HG03196 (cell line): Measurements from ENCODE around the gene SRGAP2C.
"Not testable (repeated sequence)": the region's sequence is repeated elsewhere in the genome, so short reads cannot be mapped to it uniquely, and the experiment has no call there.

Experiments used
- ATAC-seq: cut with Tn5 transposase; IDR thresholded peaks from one replicate; pipeline ENCODE4 v1.9.1; 2021; ENCODE audit not compliant: unreplicated experiment

The SRGAP2C gene

DNA sequence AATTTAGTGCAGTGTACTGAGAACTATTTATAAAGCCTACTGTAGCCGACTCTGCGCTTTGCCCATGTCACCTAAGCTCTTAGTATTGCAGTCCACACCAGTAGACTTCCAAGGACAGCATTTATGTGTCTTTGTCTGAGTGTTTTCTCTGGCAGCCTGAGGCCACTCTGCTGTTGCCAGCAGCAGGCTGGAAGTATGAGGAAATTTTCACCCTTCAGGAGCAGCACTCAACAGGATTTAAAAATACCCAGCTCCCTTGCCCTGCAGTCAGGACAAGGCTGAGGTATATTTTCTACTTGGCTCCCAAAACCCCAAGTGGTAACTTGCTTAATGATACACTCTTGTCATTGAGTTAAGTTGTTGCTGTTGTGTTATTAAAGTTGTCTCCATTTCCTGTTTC, 230.1 kb downstream of the SRGAP2C start:
- no peak for ATAC-seq

DNA sequence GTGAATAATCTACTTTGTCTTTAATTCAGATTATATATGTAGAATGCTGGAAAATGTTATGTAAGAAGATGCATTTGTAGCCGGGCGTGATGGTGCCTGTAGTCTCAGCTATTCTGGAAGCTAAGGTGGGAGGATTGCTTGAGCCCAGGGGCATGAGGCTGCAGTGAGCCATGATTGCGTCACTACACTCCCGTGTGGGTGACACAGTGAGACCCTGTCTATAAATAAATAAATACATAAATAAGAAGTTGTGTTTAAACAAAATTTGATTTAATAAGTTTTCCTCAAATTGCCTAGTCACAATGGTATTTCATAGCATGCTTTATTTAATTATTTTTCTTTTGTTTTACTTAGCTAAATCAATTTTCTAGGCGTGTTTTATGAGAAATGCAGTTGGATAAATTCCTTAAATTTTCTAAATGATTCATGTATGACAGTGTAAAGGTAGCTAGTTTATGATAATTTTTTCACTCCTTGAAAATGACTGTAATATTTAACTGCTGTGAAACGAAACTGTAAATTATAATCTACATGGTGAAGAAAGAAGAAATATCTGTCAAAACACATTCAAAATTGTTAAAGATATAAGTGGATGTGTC, 232.6 kb downstream of the SRGAP2C start:
- ATAC-seq, result no peak

DNA sequence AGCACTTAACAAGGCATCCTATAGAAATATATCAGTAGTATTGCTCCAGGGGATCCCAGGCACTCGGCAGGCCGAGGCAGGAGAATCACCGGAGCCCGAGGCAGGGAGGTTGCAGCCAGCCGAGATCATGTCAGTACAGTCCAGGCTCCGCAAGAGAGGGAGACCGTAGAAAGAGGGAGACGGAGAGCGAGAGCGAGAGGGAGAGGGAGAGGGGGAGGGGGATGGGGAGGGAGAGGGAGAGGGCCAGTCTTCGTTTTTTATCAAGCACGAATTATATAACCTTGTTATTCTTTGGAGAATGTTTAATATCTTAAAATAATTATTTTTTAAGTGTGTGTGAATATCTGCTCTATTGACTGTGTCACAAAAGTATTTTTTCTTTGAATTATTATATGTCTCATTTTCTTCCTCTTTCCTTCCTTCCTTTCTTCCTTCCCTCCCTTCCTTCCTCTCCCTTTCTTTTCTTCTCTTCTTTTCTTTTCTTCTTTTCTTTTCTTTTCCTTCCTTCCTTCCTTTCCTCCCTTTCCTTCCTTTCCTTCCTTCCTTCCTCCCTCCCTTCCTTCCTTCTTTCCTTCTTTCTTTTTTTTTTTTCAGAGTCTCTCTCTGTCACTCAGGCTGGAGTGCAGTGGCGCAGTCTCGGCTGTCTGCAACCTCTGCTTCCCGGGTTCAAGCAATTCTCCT, 233.7 kb downstream of the SRGAP2C start:
- ATAC-seq, result no peak

DNA sequence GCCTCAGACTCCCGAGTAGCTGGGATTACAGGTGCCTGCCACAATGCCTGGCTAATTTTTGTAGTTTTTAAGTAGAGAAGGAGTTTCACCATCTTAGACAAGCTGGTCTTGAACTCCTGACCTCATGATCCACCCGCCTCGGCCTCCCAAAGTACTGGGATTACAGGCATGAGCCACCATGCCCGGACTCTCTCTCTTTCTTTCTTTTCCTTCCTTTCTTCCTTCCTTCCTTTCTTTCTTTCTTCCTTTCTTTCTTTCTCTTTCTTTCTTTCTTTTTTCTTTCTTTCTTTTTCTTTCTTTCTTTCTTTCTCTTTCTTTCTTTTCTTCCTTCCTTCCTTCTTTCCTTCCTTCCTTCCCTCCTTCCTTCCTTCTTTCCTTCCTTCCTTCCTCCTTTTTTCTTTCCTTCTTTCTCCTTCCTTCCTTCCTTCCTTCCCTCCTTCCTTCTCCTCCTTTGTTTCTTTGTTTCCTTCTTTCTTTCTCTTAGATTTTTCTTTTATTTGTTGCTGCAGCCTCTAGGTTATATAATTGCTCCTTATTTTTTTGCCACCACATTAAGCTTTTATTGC, 234.4 kb downstream of the SRGAP2C start:
- not testable (repeated sequence) for ATAC-seq

DNA sequence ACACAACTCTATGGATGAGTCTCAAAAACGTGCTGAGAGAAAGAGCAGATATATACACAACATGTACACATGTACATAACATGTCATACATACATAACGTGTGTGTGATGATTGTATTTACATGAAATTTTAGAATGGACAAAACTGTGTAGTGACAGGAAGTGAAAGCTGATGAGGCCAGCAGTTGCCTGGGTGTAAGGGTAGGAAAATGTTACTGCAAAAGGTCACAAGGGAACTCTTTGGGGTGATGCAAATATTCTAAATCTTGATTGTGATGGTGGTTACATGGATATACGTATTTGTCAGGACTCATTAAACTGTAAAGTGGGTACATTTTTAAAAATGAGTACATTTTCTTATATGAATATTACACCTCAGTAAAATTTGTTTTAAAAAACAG, 236.7 kb downstream of the SRGAP2C start:
- ATAC-seq, result not testable (repeated sequence)

DNA sequence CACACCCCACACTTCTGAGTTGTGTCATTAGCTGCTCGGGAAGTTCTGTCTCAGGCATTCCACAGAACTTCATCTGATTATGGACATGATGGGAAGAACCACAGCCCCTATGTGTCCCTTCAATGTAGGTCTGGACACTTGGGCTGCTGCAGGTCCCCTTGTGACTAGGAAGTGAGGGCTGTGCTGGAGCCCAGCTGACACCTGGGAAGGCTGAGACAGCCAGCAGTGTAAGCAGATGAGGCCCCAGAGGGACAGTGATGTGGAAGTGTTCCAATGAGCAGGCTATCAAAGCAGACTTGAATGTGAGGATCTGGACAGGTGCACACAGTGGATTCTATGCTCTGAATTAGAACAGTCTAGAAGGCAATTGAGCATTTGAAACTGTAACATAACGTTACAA, 239.2 kb downstream of the SRGAP2C start:
- not testable (repeated sequence) for ATAC-seq

DNA sequence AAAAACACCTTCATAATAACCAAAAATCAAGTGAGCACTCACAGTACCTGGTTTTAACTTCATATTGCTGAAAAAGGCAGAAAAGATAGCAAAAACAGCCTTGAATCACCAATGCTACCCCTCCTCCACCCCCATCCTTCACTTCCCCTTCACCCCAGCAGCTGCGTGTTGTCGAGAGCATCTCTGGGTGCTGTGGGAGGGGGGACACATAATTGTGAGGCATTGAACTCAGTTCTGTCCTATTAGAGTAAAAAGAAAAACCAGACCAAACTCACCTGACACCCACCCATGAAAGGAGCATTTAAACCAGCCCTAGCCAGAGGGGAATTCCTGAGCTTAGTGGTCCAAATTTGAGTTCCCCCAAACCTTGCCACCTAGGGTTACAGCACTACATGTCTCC, 248.7 kb downstream of the SRGAP2C start:
- not testable (repeated sequence) for ATAC-seq

DNA sequence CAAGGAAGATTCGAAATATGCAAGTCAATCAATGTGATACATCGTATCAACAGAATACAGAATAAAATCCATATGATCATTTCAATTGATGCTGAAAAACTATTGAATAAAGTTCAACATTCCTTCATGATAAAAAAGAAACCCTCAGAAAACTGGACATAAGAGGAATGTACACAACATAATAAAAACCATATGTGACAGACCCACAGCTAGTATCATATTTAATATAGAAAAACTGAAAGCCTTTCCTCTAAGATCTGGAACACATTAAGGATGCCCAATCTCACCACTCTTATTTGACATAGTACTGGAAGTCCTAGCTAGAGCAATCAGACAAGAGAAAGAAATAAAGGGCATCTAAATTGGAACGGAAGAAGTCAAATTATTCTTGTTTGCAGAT, 254.1 kb downstream of the SRGAP2C start:
- ATAC-seq, result not testable (repeated sequence)

DNA sequence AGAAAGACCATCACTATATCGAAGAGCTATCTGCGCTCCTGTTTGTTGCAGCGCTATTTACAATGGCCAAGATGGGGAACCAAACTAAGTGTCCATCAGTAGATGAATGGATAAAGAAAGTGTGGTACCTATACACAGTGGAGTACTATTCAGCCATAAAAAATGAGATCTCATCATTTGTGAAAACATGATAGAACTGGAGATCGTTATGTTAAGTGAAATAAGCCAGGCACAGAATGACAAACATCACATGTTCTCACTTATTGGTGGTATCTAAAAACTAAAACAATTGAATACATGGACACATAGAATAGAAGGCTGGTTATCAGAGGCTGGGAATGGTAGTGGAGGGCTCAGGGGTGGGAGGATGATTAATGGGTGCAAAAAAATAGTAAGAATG, 256.2 kb downstream of the SRGAP2C start:
- ATAC-seq, result no peak
